Neutrophil (primary cell): Measurements from ENCODE around the gene POLR2M.

Source experiments
- H3K27ac ChIP-seq: fragments of 200-600 bp; sonication (generic); 2 replicates; pipeline ENCODE4 v1.5.1; 2016; ENCODE audit warnings: mild to moderate bottlenecking, moderate library complexity
- H3K27me3 ChIP-seq: fragments of 200-600 bp; sonication (generic); 2 replicates; pipeline ENCODE4 v1.6.0; 2016; ENCODE audit warnings: mild to moderate bottlenecking
- H3K36me3 ChIP-seq: fragments of 200-600 bp; sonication (generic); 2 replicates; pipeline ENCODE4 v1.5.1; 2017
- H3K4me1 ChIP-seq, 2 experiments: fragments of 200-600 bp in 1 of 2; sonication (generic) in 1 of 2; 1 replicate in 1 of 2; 2 replicates in 1 of 2; pipeline versions ENCODE4 v1.5.1 to v1.6.1; 2013 to 2016; ENCODE audit warnings: low read depth in 1 of 2, low read length in 1 of 2, mild to moderate bottlenecking in 1 of 2, moderate library complexity in 1 of 2; ENCODE audit not compliant: control insufficient read depth in 1 of 2, insufficient read depth in 1 of 2
- H3K4me3 ChIP-seq, 2 experiments: fragments of 200-600 bp in 1 of 2; sonication (generic) in 1 of 2; 1 replicate in 1 of 2; 2 replicates in 1 of 2; pipeline ENCODE4 v1.5.1; 2013 to 2016; ENCODE audit warnings: low read depth in 1 of 2, low read length in 1 of 2, mild to moderate bottlenecking in 1 of 2, moderate library complexity in 1 of 2
- H3K9me3 ChIP-seq: fragments of 200-600 bp; sonication (generic); 2 replicates; pipeline ENCODE4 v1.5.1; 2016
- TF ChIP-seq, protein P1 (sequence below): fragments of 200-600 bp; sonication (generic); IDR thresholded peaks from 2 replicates; pipeline ENCODE4 v1.5.1; 2016; ENCODE audit warnings: antibody characterized with exemption

POLR2M gene

DNA sequence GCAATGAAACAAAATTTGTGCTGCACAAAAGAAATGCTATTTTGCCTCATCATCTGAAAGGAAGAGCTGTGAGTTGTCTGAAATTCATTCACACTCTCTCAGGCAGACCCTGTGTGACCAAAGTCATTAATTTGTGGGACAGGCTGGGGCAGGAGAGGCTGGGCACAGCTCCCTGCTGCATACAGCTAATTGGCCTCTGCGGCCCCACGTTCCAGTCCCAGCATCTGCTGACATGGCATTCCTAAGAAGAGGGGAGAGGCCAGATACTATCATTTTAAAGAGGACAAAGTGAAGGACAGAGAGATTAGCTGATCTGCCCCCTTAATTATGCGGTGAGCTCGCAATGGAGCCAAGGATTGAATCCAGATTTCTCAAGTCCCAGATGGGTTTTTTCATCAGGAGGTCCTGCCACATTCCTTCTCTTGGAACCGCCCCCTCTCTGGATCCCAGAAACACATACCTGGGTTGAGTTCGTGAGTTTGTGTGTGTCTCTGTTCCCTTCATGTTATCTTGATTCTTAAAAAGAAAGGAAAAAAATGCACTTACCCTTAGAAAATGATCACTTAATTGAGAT, 25.1 kb downstream of the POLR2M start:
- Histone ChIP-seq H3K36me3 (no peaks in the 10 kb centered on the region), H3K27ac (no peak overlapping the region), H3K27me3 (no peaks in the 10 kb centered on the region), H3K4me3 (no peak overlapping the region), H3K4me1 (no peaks in the 10 kb centered on the region), H3K9me3 (no peaks in the 10 kb centered on the region)
- TF ChIP-seq, protein P1, sequence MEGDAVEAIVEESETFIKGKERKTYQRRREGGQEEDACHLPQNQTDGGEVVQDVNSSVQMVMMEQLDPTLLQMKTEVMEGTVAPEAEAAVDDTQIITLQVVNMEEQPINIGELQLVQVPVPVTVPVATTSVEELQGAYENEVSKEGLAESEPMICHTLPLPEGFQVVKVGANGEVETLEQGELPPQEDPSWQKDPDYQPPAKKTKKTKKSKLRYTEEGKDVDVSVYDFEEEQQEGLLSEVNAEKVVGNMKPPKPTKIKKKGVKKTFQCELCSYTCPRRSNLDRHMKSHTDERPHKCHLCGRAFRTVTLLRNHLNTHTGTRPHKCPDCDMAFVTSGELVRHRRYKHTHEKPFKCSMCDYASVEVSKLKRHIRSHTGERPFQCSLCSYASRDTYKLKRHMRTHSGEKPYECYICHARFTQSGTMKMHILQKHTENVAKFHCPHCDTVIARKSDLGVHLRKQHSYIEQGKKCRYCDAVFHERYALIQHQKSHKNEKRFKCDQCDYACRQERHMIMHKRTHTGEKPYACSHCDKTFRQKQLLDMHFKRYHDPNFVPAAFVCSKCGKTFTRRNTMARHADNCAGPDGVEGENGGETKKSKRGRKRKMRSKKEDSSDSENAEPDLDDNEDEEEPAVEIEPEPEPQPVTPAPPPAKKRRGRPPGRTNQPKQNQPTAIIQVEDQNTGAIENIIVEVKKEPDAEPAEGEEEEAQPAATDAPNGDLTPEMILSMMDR = no peak

DNA sequence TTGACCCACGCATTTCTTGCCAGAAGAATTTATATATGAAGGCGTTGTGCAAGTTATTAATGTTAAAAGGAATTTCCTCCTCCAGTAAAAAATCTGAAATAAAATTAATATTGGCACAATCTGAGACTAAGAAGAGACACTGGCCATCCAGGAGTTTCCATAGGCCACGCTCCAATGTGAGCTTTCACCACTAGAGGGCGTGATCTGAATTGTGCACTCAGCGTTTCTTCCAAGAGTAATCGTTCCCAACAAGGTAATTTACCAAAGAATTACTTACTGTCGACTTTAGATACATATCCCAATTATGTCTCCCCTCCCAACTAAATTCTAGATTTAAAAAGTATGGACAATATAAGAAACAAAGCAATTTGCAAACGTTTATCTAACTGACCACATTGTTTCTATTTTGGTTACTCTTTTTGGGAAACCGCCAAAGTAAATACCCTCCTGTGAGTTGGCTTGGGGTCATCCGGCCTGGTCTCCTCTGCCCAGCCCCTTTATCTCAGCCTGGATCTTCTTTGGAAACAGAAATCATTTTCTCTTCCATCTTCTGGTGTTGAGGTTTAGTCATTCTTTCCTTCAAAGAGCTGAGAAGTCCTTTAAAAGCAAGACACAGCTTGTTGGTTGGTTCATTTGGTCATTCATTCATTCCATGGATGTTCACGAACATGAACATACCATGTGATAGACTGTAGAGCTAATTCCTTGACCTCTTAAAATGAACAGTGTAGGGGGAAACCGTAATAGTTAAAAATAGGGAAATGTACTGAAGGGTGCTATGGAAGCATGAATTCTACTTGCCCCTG, 26.2 kb downstream of the POLR2M start:
- Histone ChIP-seq H3K27me3 (no peaks in the 10 kb centered on the region), H3K36me3 (no peaks in the 10 kb centered on the region), H3K27ac (no peak overlapping the region), H3K4me1 (no peaks in the 10 kb centered on the region), H3K9me3 (no peaks in the 10 kb centered on the region), H3K4me3 (no peak overlapping the region)
- TF ChIP-seq, protein P1 = peak; percentile 51

DNA sequence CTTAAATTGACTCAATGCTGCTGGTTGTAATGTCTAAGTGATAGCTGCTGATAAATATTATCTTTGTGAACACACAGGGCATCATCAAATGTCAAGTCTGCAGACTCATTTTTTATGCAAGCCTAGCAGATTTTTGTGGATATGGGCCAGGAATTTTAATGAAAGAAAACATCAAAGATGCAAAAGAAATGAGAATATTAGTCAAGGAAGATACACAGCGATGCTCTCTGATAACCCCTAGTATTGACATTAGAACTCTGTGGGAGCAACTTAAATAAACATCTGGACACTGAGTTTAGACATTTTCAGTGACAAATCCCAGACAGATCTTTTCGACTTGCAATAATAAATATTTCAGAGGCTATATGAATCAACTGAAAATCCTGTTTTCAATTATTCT, 28.3 kb downstream of the POLR2M start:
- H3K27ac ChIP-seq = no peak overlapping the region
- no peaks in the 10 kb centered on the region for H3K27me3 ChIP-seq
- no peaks in the 10 kb centered on the region for H3K36me3 ChIP-seq
- H3K4me1 ChIP-seq = no peaks in the 10 kb centered on the region
- no peaks in the 10 kb centered on the region for H3K9me3 ChIP-seq
- H3K4me3 ChIP-seq = no peak overlapping the region
- TF ChIP-seq, protein P1 = no peak

DNA sequence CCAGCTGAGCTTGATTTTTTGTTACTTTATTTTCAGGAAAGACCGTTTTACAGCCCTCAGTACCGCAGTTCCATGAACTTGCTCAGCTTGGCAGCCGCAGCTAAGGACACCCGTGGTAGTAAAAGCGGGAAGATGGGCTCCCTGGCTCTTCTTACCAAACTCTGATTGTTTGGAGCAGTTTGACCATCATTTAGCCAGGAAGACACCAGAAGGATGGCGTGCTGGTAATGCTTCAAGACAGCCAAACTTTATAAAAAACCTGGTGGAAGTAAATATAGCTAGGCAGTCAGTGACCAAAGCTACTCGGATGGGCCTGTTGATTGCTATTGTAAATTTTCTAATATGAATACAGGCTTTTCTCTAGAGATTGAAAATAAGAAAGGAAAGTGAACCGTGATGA, 28.9 kb downstream of the POLR2M start:
- Histone ChIP-seq H3K27ac (no peak overlapping the region), H3K9me3 (no peaks in the 10 kb centered on the region), H3K27me3 (no peaks in the 10 kb centered on the region), H3K4me3 (no peak overlapping the region), H3K4me1 (no peaks in the 10 kb centered on the region), H3K36me3 (no peaks in the 10 kb centered on the region)
- TF ChIP-seq, protein P1 = no peak

DNA sequence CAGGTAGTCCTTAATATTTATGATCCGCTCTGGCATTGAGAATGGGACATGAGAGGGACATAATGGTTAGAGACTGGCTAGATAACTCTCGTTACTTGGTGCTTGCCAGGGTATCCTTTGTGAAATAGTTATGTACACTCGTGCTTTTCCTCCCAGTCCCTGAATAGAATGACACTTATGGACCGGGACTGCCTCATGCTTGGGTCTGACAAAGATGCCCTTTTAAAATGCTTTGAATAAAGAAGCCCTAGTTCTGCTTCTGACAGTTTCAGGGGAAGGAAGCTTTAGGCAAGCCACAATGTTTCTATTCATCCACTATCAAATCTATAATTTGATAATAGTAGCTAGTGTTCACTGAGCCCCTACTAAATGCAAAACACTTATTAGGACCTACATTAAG, 29.4 kb downstream of the POLR2M start:
- no peak overlapping the region for H3K4me3 ChIP-seq

More for the DNA sequence above, 29.4 kb downstream of the POLR2M start:
- Histone ChIP-seq H3K9me3 (no peaks in the 10 kb centered on the region), H3K27me3 (no peaks in the 10 kb centered on the region), H3K36me3 (no peaks in the 10 kb centered on the region), H3K4me1 (no peaks in the 10 kb centered on the region), H3K27ac (no peak overlapping the region)
- TF ChIP-seq, protein P1 = no peak
